ENCODE data around the gene PCDHB4. TPM values are rescaled to one million over a fixed set of nuclear protein-coding genes. Genes with fewer than 3 reads are reported as not detected.
A peak's percentile ranks its signal among the peaks of the same experiment; 100 is the strongest.
"Not testable (repeated sequence)": the region's sequence is repeated elsewhere in the genome, so short reads cannot be mapped to it uniquely, and the experiment has no call there.

PCDHB4 gene
- under 0.01 and 0.13 TPM in 2 replicates for total RNA-seq

DNA sequence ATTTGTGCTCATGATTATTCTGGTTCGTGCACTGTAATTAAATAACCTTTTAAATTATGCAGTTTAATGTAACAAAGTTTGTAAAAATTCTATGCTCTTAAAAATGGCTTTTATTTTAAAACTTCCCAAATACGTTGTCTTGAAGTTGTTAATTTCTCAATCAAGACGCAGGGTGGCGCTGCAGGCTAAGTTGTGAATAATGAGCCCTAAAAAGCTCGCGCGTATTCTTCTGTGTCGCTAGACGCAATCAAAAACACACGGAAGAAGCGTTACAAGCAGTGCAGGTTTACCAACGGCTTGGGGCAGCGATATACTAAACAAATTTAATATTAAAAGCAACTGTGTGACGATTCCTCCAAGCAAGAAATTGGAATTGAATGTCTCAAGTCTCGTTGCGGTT is at the start of gene PCDHB4:
Gene PCDHB4 (plus strand): TSS at position 256 of the 400 bp plus-strand sequence. CDS start 181 bp downstream, outside the sequence.
- DNase-seq (ENCODE audit: low read depth in 2 of 2), result peak in 1 of 2 donors; percentile 15

DNA sequence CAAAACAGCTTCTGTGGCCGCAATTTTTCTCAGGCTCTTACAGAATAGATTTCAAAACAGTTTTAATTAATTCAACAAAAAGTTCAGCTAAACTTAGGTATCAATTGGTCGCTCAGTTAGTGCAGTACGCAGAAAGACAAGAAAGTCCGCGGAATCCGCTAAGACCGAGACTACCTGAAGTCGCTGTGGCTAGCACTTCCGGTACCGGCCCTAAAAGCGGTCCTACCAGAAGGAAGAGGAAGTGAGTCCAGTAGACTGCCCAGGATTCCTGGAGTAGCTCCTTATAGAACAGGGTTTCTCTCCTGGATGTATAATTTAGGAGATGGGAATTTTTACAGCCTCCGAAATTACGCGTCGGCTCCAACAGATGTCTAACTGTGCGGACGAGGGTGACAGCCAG is 43.8 kb upstream of the PCDHB4 start:
- no peak for DNase-seq (ENCODE audit: low read depth in 2 of 2)

DNA sequence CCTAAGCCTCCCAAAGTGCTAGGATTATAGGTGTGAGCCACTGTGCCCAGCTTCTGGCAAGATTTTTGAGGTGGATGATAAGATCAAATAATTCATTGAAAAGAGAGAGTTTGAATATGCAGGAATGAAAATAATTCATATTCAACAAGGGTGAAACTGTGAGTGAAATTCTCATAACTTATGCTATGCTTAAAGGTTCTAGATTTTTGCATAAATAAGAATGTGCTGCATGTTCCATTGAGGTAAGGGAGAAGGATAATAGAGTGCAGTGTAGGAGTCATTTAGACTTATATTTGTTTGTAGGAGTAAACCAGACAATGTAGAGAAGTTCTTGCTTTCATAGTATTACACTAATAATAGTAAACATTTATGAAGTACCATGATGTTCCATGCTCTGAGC is 39.4 kb upstream of the PCDHB4 start:
- no peak for DNase-seq (ENCODE audit: low read depth in 2 of 2)

DNA sequence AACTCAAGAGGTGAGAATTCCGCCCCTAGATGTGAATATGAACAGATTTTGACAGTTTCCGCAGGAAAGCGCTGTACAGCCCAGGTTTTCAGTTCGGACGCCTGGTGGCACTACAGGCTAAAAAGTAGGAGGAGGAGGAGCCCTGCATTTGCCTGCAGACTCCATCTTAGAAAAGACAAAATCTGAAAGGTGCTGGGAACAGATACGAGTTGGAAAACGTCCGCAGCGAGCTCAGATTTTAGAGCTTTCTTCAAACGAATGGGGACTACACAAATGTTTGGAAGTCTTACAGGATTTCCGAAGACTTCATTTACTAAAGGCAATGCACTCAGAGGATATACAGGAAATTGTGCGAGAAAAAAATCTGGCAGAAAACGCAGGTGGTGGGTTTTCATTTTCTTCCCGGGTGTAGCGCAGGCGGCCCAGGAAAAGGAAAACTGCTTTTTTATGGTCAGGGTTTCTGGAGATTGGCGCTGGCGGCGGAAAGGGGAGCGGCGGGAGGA is 37.1 kb upstream of the PCDHB4 start:
- peak; percentile 30 to 53 for DNase-seq (ENCODE audit: low read depth in 2 of 2)

DNA sequence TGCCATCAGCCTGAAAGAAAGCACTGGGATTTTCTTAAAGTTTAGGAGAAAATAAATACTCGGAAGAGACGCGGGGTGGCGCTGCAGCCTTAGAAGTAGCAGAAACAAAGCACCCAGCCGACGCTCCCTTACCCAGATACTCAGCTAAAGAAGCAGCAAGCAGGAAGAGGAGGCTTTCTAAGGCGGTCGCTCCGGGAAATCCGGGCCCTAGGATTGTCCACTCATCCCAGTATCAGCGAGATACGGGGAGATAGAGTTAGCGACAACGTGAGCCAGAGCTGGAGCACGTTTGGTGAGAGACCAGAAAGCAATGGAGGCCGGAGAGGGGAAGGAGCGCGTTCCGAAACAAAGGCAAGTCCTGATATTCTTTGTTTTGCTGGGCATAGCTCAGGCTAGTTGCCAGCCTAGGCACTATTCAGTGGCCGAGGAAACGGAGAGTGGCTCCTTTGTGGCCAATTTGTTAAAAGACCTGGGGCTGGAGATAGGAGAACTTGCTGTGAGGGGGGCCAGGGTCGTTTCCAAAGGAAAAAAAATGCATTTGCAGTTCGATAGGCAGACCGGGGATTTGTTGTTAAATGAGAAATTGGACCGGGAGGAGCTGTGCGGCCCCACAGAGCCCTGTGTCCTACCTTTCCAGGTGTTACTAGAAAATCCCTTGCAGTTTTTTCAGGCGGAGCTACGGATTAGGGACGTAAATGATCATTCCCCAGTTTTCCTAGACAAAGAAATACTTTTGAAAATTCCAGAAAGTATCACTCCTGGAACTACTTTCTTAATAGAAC is 26.9 kb upstream of the PCDHB4 start, which contains the start of gene PCDHB2:
Gene PCDHB2 (plus strand): TSS at position 135 of the 782 bp plus-strand sequence. CDS start 176 bp downstream, at position 311.
- DNase-seq (ENCODE audit: low read depth in 2 of 2), result peak; percentile 6 to 41

DNA sequence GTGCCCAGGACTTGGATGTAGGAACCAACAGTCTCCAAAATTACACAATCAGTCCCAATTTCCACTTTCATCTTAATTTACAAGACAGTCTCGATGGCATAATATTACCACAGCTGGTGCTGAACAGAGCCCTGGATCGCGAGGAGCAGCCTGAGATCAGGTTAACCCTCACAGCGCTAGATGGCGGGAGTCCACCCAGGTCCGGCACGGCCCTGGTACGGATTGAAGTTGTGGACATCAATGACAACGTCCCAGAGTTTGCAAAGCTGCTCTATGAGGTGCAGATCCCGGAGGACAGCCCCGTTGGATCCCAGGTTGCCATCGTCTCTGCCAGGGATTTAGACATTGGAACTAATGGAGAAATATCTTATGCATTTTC is 26.4 kb upstream of the PCDHB4 start:
- DNase-seq (ENCODE audit: low read depth in 2 of 2), result no peak

DNA sequence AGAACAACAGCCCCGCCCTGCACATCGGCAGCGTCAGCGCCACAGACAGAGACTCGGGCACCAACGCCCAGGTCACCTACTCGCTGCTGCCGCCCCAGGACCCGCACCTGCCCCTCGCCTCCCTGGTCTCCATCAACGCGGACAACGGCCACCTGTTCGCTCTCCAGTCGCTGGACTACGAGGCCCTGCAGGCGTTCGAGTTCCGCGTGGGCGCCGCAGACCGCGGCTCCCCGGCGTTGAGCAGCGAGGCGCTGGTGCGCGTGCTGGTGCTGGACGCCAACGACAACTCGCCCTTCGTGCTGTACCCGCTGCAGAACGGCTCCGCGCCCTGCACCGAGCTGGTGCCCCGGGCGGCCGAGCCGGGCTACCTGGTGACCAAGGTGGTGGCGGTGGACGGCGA is 25.4 kb upstream of the PCDHB4 start:
- not testable (repeated sequence) for DNase-seq (ENCODE audit: low read depth in 2 of 2)

DNA sequence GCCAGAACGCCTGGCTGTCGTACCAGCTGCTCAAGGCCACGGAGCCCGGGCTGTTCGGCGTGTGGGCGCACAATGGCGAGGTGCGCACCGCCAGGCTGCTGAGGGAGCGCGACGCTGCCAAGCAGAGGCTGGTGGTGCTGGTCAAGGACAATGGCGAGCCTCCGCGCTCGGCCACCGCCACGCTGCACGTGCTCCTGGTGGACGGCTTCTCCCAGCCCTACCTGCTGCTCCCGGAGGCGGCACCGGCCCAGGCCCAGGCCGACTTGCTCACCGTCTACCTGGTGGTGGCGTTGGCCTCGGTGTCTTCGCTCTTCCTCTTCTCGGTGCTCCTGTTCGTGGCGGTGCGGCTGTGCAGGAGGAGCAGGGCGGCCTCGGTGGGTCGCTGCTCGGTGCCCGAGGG is 25.0 kb upstream of the PCDHB4 start:
- DNase-seq (ENCODE audit: low read depth in 2 of 2), result not testable (repeated sequence)

DNA sequence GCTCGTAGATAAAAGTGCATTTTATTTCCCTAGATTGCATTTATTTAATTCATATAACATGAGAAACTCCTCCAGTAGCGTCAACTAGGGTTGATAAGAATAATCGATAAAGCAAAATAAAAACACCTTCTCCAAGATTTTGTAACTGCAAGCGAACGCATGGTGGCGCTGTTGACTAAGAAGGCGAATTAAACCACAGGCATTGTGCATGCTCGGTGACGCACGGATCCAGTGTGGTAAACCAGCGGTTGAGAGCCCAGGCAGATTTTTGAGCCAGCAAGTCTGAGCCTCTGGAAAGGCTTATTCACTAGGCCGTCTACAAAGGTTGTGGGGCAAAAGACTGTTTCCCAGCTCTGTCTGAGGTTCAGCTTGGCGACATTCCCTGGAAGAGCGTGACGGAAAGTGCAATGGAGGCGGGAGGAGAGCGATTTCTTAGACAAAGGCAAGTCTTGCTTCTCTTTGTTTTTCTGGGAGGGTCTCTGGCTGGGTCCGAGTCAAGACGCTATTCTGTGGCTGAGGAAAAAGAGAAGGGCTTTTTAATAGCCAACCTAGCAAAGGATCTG is 21.3 kb upstream of the PCDHB4 start, which contains the start of gene PCDHB3:
Gene PCDHB3 (plus strand): TSS at position 231 of the 563 bp plus-strand sequence. CDS start 177 bp downstream, at position 408.
- peak in 1 of 2 donors; percentile 17 for DNase-seq (ENCODE audit: low read depth in 2 of 2)

DNA sequence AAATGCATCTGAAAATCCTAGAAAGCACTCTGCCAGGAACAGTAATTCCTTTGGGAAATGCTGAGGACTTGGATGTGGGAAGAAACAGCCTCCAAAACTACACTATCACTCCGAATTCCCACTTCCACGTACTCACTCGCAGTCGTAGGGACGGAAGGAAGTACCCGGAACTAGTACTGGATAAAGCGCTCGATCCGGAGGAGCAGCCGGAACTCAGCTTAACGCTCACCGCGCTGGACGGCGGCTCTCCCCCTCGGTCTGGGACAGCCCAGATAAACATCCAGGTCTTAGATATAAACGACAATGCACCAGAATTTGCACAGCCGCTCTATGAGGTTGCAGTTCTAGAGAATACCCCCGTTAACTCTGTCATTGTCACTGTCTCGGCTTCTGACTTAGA is 20.6 kb upstream of the PCDHB4 start:
- no peak for DNase-seq (ENCODE audit: low read depth in 2 of 2)

DNA sequence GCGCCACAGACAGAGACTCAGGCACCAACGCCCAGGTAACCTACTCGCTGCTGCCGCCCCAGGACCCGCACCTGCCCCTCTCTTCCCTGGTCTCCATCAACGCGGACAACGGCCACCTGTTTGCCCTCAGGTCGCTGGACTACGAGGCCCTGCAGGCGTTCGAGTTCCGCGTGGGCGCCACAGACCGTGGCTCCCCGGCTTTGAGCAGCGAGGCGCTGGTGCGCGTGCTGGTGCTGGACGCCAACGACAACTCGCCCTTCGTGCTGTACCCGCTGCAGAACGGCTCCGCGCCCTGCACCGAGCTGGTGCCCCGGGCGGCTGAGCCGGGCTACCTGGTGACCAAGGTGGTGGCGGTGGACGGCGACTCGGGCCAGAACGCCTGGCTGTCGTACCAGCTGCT is 19.5 kb upstream of the PCDHB4 start:
- DNase-seq (ENCODE audit: low read depth in 2 of 2), result not testable (repeated sequence)

DNA sequence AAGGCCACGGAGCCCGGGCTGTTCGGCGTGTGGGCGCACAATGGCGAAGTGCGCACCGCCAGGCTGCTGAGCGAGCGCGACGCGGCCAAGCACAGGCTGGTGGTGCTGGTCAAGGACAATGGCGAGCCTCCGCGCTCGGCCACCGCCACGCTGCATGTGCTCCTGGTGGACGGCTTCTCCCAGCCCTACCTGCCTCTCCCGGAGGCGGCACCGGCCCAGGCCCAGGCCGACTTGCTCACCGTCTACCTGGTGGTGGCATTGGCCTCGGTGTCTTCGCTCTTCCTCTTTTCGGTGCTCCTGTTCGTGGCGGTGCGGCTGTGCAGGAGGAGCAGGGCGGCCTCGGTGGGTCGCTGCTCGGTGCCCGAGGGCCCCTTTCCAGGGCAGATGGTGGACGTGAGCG is 19.1 kb upstream of the PCDHB4 start:
- DNase-seq (ENCODE audit: low read depth in 2 of 2), result not testable (repeated sequence)

DNA sequence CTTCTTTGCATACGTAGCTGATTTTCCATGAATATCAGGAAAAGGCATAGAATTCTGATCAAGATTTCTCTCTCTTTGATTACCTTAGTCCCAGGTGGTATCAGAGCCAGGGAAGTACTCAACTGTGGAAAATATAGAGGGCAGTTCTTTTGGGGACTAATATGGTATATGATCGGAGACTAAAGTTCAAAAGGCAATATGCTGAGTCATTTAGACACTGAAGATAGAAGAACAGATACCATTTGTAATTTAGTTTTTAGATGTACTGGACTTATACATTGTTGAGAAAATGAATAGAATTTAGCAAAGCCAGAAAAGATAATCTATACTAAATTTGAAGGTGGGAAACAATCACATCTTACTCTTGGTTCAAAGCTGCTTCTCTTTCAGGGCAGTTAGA is 16.3 kb upstream of the PCDHB4 start:
- DNase-seq (ENCODE audit: low read depth in 2 of 2), result no peak

DNA sequence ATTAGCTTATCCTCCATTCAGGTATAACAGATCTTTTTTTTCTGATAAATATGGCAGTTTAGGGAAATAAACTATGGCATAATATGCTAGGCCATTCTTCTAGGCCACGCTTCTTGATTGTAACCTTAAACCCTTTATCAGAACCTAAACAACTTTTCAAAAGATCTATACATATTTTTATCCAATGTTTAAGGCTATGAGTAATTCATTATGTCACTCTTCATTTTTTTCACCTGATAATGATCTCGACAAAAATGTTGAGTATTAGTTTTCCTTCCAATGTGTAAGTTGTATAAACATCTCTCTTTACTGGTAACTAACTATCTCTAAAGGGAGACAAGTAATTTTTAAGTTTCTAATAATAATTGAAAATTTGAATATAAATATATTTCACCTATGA is 2.4 kb upstream of the PCDHB4 start:
- no peak for DNase-seq (ENCODE audit: low read depth in 2 of 2)

DNA sequence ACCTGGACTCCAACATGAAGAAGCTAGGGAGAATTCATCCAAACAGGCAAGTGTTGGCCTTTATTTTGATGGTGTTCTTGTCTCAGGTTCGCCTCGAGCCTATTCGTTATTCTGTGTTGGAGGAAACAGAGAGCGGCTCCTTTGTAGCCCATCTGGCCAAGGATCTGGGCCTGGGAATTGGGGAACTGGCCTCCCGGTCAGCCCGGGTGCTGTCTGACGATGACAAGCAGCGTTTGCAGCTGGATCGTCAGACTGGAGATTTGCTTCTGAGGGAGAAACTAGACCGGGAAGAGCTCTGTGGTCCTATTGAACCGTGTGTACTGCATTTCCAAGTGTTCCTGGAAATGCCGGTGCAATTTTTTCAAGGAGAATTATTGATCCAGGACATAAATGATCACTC is 367 bp downstream of the PCDHB4 start:
- DNase-seq (ENCODE audit: low read depth in 2 of 2), result no peak

DNA sequence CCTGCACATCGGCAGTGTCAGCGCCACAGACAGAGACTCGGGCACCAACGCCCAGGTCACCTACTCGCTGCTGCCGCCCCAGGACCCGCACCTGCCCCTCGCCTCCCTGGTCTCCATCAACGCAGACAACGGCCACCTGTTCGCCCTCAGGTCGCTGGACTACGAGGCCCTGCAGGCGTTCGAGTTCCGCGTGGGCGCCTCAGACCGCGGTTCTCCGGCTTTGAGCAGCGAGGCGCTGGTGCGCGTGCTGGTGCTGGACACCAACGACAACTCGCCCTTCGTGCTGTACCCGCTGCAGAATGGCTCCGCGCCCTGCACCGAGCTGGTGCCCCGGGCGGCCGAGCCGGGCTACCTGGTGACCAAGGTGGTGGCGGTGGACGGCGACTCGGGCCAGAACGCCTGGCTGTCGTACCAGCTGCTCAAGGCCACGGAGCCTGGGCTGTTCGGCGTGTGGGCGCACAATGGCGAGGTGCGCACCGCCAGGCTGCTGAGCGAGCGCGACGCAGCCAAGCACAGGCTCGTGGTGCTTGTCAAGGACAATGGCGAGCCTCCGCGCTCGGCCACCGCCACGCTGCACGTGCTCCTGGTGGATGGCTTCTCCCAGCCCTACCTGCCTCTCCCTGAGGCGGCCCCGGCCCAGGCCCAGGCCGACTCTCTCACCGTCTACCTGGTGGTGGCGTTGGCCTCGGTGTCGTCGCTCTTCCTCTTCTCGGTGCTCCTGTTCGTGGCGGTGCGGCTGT is 1.9 kb downstream of the PCDHB4 start:
- DNase-seq (ENCODE audit: low read depth in 2 of 2), result not testable (repeated sequence)

DNA sequence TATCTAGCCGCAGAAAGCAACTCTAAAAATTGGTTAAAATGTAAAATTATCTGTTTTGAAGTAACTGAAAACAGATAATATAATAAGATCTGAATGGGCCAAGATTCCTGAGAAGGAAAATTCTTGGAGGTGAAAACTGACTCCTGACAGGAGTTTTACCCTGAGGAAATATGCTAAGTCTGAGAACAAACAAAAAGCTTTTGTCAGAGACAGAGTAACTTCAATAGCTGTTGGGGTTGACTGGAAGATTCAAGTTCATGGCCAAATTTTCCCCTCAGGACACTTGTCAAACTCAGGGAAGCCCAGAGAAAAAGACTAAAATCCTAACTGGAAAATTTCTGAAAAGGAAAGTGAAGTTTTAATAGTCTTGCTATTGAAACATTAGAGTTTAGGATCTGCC is 5.7 kb downstream of the PCDHB4 start:
- DNase-seq (ENCODE audit: low read depth in 2 of 2), result no peak

DNA sequence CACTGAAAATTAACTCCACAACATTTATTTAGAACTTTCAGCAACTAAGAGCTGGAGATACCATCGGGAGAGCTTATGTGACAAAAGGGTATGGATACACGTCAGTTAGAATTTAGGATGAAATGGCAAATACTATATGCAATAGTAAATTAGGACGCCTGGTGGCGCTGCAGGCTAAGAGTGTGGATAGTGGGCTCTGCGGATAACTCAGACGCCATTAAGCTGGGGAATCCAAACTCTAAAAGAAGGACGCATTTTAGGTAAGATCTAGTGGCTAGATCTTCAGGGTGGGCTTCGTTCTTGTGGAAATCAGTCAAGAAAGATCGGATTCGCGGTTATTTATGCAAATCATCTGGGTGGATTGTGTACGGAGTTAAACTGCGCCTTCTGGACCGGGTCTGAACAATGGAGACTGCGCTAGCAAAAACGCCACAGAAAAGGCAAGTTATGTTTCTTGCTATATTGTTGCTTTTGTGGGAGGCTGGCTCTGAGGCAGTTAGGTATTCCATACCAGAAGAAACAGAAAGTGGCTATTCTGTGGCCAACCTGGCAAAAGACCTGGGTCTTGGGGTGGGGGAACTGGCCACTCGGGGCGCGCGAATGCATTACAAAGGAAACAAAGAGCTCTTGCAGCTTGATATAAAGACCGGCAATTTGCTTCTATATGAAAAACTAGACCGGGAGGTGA is 13.6 kb downstream of the PCDHB4 start, which contains the start of gene PCDHB5:
Gene PCDHB5 (plus strand): TSS at position 177 of the 688 bp plus-strand sequence. CDS start 229 bp downstream, at position 406.
- peak in 1 of 2 donors; percentile 33 for DNase-seq (ENCODE audit: low read depth in 2 of 2)

DNA sequence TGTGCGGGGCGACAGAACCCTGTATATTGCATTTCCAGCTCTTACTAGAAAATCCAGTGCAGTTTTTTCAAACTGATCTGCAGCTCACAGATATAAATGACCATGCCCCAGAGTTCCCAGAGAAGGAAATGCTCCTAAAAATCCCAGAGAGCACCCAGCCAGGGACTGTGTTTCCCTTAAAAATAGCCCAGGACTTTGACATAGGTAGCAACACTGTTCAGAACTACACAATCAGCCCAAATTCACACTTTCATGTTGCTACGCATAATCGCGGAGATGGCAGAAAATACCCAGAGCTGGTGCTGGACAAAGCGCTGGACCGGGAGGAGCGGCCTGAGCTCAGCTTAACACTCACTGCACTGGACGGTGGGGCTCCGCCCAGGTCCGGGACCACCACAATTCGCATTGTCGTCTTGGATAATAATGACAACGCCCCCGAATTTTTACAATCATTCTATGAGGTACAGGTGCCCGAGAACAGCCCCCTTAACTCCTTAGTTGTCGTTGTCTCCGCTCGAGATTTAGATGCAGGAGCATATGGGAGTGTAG is 14.2 kb downstream of the PCDHB4 start:
- no peak for DNase-seq (ENCODE audit: low read depth in 2 of 2)

DNA sequence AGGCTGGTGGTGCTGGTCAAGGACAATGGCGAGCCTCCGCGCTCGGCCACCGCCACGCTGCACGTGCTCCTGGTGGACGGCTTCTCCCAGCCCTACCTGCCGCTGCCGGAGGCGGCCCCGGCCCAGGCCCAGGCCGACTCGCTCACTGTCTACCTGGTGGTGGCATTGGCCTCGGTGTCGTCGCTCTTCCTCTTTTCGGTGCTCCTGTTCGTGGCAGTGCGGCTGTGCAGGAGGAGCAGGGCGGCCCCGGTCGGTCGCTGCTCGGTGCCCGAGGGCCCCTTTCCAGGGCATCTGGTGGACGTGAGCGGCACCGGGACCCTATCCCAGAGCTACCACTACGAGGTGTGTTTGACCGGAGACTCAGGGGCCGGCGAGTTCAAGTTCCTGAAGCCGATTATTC is 15.7 kb downstream of the PCDHB4 start:
- DNase-seq (ENCODE audit: low read depth in 2 of 2), result not testable (repeated sequence)

DNA sequence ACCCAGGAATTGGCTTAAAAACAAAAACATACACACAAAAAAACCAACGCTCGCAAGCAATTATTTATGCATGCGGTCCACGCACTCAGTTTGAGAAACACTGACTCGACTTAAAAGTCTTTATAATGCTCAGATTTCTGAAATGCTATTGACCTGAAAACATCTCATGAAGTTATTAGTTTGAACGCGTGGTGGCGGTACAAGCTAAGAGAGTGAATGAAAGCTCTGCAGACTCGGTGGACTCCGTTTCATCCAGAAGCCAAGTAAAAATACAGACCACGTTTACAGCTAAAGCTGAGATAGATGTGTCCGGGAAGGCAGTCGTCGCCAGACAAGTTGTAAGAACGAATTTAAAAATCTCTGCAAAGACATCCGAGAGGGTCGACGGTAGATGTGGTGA is 28.2 kb downstream of the PCDHB4 start, which contains the start of gene PCDHB6:
Gene PCDHB6 (plus strand): TSS at position 246 of the 400 bp plus-strand sequence. CDS start 201 bp downstream, outside the sequence.
- peak; percentile 6 to 35 for DNase-seq (ENCODE audit: low read depth in 2 of 2)
